Panc1 (cell line): ENCODE results near the gene FLT3. TPM values are rescaled to one million over a fixed set of nuclear protein-coding genes. Genes with fewer than 3 reads are reported as not detected.

Experiments used
- ATAC-seq: fragments of 200-7000 bp; cut with Tn5 transposase; 2 replicates; pipeline ENCODE4 v1.9.1; 2020; ENCODE audit warnings: mild to moderate bottlenecking, moderate library complexity
- BruUV-seq: library from RNA; stranded (reverse); fragments of 400-500 nt; replicated peaks from 2 replicates; lab custom pipeline; 2021; lab: Mats Ljungman, UMichigan
- CTCF ChIA-PET: fragments of 300-600 bp; sonication (Branson Sonifier 250); formaldehyde crosslinking; loops from one replicate; lab custom pipeline; 2022; ENCODE audit warnings: antibody characterized with exemption; lab: Charles Lee
- POLR2A ChIA-PET: fragments of 300-600 bp; sonication (Branson Sonifier 250); formaldehyde crosslinking; loops from one replicate; lab custom pipeline; 2022; ENCODE audit warnings: antibody characterized with exemption; lab: Charles Lee
- DNase-seq: peaks from one replicate; pipeline ENCODE4 v3.0.0-alpha.2; 2010; ENCODE audit warnings: low read depth, low spot score
- H3K27ac ChIP-seq: 2 replicates; pipeline ENCODE4 v1.5.1; 2011; ENCODE audit warnings: mild to moderate bottlenecking, low read length, inconsistent platforms
- H3K27me3 ChIP-seq: fragments of 200-500 bp; sonication (Bioruptor generic); 2 replicates; pipeline ENCODE4 v1.6.0; 2014; ENCODE audit warnings: low read length, inconsistent platforms; ENCODE audit not compliant: control insufficient read depth, insufficient read depth
- H3K36me3 ChIP-seq: fragments of 200-500 bp; sonication (Bioruptor generic); 2 replicates; pipeline ENCODE4 v1.5.1; 2014; ENCODE audit warnings: inconsistent platforms, mild to moderate bottlenecking, low read length, moderate library complexity; ENCODE audit not compliant: control insufficient read depth, insufficient read depth
- H3K4me1 ChIP-seq: 2 replicates; pipeline ENCODE4 v1.5.1; 2011; ENCODE audit warnings: inconsistent platforms, mild to moderate bottlenecking, low read length, moderate library complexity; ENCODE audit not compliant: control insufficient read depth, insufficient read depth
- H3K4me3 ChIP-seq, 2 experiments: 2 replicates each; pipeline ENCODE4 v1.5.1; 2011 to 2012; ENCODE audit warnings: low read depth in 2 of 2, low read length in 2 of 2, mild to moderate bottlenecking in 2 of 2, inconsistent platforms in 1 of 2, moderate library complexity in 1 of 2
- H3K9me3 ChIP-seq: fragments of 200-500 bp; sonication (Bioruptor generic); 2 replicates; pipeline ENCODE4 v1.5.1; 2014; ENCODE audit warnings: low read depth, mild to moderate bottlenecking, inconsistent platforms, low read length, moderate library complexity; ENCODE audit not compliant: control insufficient read depth, insufficient read depth
- POLR2AphosphoS5 ChIP-seq: IDR thresholded peaks from 2 replicates; pipeline ENCODE4 v1.6.1; 2012; ENCODE audit warnings: mild to moderate bottlenecking, low read depth, low read length, moderate library complexity
- REST ChIP-seq, 2 experiments: IDR thresholded peaks; 2 replicates each; pipeline ENCODE4 v1.6.1; 2011 to 2012; ENCODE audit warnings: low read depth in 2 of 2, control low read depth in 1 of 2, low read length in 1 of 2, mild to moderate bottlenecking in 1 of 2, moderate library complexity in 1 of 2; ENCODE audit not compliant: insufficient read depth in 1 of 2
- SIN3A ChIP-seq: IDR thresholded peaks from 2 replicates; pipeline ENCODE4 v1.6.1; 2012; ENCODE audit warnings: low read depth, mild to moderate bottlenecking, low read length, moderate library complexity, borderline replicate concordance; ENCODE audit not compliant: insufficient read depth
- TCF7L2 ChIP-seq: IDR thresholded peaks from 2 replicates; pipeline ENCODE4 v1.6.1; 2011; ENCODE audit warnings: mild to moderate bottlenecking, low read depth, low read length, inconsistent platforms
- in situ Hi-C: cut with HindIII; loops from 2 replicates; pipeline ENCODE4 v1.10.0; 2016; ENCODE audit warnings: low sequenced_read_pairs, low pct_unique_long_range_greater_than_20kb
- intact Hi-C: fragments of 100-400 bp; cut with micrococcal nuclease; formaldehyde crosslinking; loops from one replicate; pipeline ENCODE4 v1.10.0; 2022; ENCODE audit not compliant: unreplicated experiment
- total RNA-seq: library from RNA; stranded (reverse); gene quantifications from one replicate; pipeline ENCODE4 v1.2.1, GENCODE V29; 2021; ENCODE audit not compliant: unreplicated experiment
- TF ChIP-seq, protein P1 (sequence below): fragments of 450-650 bp; IDR thresholded peaks from 2 replicates; pipeline ENCODE4 v1.5.1; 2017; ENCODE audit warnings: mild to moderate bottlenecking

The FLT3 gene
- total RNA-seq, 1 experiment from 2014 or later = 0.08 TPM

DNA sequence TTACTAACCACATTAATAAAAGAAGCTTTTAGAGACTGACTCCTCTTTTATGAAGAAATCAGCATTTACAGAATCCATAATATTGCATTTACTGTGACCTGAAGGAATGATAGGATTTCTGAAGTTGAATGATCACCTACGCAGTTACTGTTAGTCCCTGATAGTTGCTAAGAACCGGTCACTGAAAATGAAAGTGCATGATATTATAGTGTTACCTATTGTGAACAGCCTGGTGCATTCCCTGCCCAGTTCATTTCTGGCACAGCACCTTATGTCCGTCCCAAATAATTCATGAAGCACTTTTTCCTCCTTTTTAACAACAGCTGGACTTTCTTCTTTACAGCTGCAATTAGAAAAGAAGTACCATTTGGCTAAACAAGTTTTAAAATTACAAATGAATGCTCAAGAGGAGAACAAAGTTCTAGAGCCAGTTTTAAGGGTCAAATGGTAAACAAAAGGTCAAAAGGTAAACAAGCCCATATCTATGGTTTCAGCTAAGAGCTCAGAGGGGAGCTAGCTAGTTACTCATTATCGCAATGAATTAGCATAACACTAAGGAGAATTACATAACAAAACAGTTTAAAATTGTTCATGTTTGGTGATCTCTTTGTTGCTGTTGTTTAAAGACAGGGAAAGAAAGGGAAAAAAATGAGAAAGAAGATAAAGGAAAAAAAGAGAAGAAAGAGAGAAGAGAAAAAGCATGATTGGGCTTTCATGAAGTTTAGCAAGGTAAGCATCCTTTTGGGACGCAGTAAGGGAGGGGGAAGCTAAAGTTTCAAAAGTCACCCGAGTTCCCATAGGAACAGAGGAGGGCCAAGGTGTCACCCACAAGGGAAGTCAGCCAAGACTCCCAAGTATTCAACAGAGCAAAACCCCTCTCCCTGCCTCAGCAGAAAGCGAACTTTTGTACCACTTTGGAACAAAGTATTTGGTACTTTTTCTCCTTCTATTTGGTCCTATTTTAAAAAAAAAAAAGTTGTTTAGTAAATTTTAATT is 50.2 kb downstream of the FLT3 start:
- Histone ChIP-seq H3K4me3 (no peak overlapping the region), H3K36me3 (no peaks in the 10 kb centered on the region), H3K27me3 (peaks cover 16% of the 10 kb centered on the region), H3K9me3 (no peaks in the 10 kb centered on the region), H3K4me1 (no peaks in the 10 kb centered on the region), H3K27ac (no peak overlapping the region)
- POLR2A ChIA-PET = no interaction called here
- no TSS peak for BruUV-seq
- in situ Hi-C loops = no loop called here
- intact Hi-C loops = no loop called here
- ATAC-seq (no peak), DNase-seq (no peak)
- TF ChIP-seq, protein P1, sequence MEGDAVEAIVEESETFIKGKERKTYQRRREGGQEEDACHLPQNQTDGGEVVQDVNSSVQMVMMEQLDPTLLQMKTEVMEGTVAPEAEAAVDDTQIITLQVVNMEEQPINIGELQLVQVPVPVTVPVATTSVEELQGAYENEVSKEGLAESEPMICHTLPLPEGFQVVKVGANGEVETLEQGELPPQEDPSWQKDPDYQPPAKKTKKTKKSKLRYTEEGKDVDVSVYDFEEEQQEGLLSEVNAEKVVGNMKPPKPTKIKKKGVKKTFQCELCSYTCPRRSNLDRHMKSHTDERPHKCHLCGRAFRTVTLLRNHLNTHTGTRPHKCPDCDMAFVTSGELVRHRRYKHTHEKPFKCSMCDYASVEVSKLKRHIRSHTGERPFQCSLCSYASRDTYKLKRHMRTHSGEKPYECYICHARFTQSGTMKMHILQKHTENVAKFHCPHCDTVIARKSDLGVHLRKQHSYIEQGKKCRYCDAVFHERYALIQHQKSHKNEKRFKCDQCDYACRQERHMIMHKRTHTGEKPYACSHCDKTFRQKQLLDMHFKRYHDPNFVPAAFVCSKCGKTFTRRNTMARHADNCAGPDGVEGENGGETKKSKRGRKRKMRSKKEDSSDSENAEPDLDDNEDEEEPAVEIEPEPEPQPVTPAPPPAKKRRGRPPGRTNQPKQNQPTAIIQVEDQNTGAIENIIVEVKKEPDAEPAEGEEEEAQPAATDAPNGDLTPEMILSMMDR = no peak
- TF ChIP-seq TCF7L2 (no peak), REST (IDR thresholded peaks at IDR 0.05; ENCODE audit: insufficient read depth in 1 of 2, low read depth in 2 of 2, low read length in 1 of 2) (no peak), POLR2AphosphoS5 (no peak), SIN3A (no peak)
- CTCF ChIA-PET = no interaction called here

GRCh38 chr13:28049215-28049614 is 51.2 kb downstream of the FLT3 start:
- ChIA-PET CTCF (no interaction called here), POLR2A (no interaction called here)
- no peaks in the 10 kb centered on the region for H3K9me3 ChIP-seq
- TF ChIP-seq, protein P1 = no peak
- TF ChIP-seq TCF7L2 (no peak), POLR2AphosphoS5 (no peak), REST (IDR thresholded peaks at IDR 0.05; ENCODE audit: insufficient read depth in 1 of 2, low read depth in 2 of 2, low read length in 1 of 2) (no peak), SIN3A (no peak)
- DNase-seq = no peak
- H3K36me3 ChIP-seq = no peaks in the 10 kb centered on the region
- H3K27me3 ChIP-seq = peaks cover 16% of the 10 kb centered on the region
- no TSS peak for BruUV-seq
- no peak for ATAC-seq
- no peak overlapping the region for H3K4me3 ChIP-seq
- H3K4me1 ChIP-seq = no peaks in the 10 kb centered on the region
- intact Hi-C loops (no loop called here), in situ Hi-C loops (no loop called here)
- H3K27ac ChIP-seq = no peak overlapping the region
